IPS DF 6.9 (cell line): ENCODE results near the gene ANKRD12.
"Not testable (repeated sequence)": the region's sequence is repeated elsewhere in the genome, so short reads cannot be mapped to it uniquely, and the experiment has no call there.

ENCODE experiments used
- DNase-seq: peaks from one replicate; pipeline ENCODE4 v3.0.0-alpha.2; 2013; ENCODE audit warnings: low read depth, low spot score
- H3K27ac ChIP-seq: one replicate; pipeline ENCODE4 v1.5.1; 2013; ENCODE audit warnings: low read length, control low read depth
- H3K27me3 ChIP-seq: 2 replicates; pipeline ENCODE4 v1.6.1; 2013; ENCODE audit warnings: mild to moderate bottlenecking, low read length; ENCODE audit not compliant: control insufficient read depth, insufficient read depth
- H3K36me3 ChIP-seq: 2 replicates; pipeline ENCODE4 v1.6.1; 2013; ENCODE audit warnings: low read length; ENCODE audit not compliant: control insufficient read depth, insufficient read depth
- H3K4me1 ChIP-seq: 2 replicates; pipeline ENCODE4 v1.6.1; 2013; ENCODE audit warnings: low read length; ENCODE audit not compliant: control insufficient read depth, insufficient read depth
- H3K4me3 ChIP-seq: 2 replicates; pipeline ENCODE4 v1.5.1; 2013; ENCODE audit warnings: mild to moderate bottlenecking, low read length
- H3K9me3 ChIP-seq: 2 replicates; pipeline ENCODE4 v1.6.1; 2013; ENCODE audit warnings: low read length, inconsistent platforms; ENCODE audit not compliant: control insufficient read depth, insufficient read depth
- WGBS: extraction: QIAGEN DNeasy Blood & Tissue Kit; methylation state at CpG from one replicate; pipeline ENCODE4 v1.1.7; 2013; ENCODE audit warnings: mixed read lengths, missing lambda C conversion rate; ENCODE audit not compliant: insufficient read length, insufficient coverage; 5-methylcytosine and 5-hydroxymethylcytosine counted together

Gene ANKRD12

GRCh38 chr18:9140381-9140780, 3.8 kb downstream of the ANKRD12 start:
- WGBS, result no CpG with 5 or more reads among the region's 2 CpGs
- Histone ChIP-seq H3K27me3 (no peaks in the 10 kb centered on the region), H3K4me3 (no peak overlapping the region), H3K9me3 (no peaks in the 10 kb centered on the region), H3K27ac (no peak overlapping the region), H3K36me3 (no peaks in the 10 kb centered on the region), H3K4me1 (no peaks in the 10 kb centered on the region)
- no peak for DNase-seq

- Histone ChIP-seq H3K36me3 (no peaks in the 10 kb centered on the region), H3K27ac (no peak overlapping the region), H3K4me3 (no peak overlapping the region), H3K27me3 (no peaks in the 10 kb centered on the region), H3K9me3 (no peaks in the 10 kb centered on the region), H3K4me1 (no peaks in the 10 kb centered on the region)
- DNase-seq, result no peak
- no CpG with 5 or more reads among the region's 2 CpGs for whole genome bisulfite sequencing
These were observed 4.4 kb downstream of the ANKRD12 start for GRCh38 chr18:9140984-9141383.

GRCh38 chr18:9146224-9146623, 9.6 kb downstream of the ANKRD12 start:
- H3K27ac ChIP-seq, result no peak overlapping the region
- H3K4me1 ChIP-seq, result no peaks in the 10 kb centered on the region
- no peaks in the 10 kb centered on the region for H3K9me3 ChIP-seq
- H3K4me3 ChIP-seq, result no peak overlapping the region
- no CpG with 5 or more reads among the region's 1 CpG for WGBS
- no peaks in the 10 kb centered on the region for H3K27me3 ChIP-seq
- no peaks in the 10 kb centered on the region for H3K36me3 ChIP-seq
- no peak for DNase-seq

- no peaks in the 10 kb centered on the region for H3K9me3 ChIP-seq
- DNase-seq, result no peak
- H3K4me3 ChIP-seq, result no peak overlapping the region
- no peaks in the 10 kb centered on the region for H3K27me3 ChIP-seq
- no peak overlapping the region for H3K27ac ChIP-seq
- H3K4me1 ChIP-seq, result no peaks in the 10 kb centered on the region
- WGBS, result no CpG with 5 or more reads among the region's 1 CpG
- no peaks in the 10 kb centered on the region for H3K36me3 ChIP-seq
These were observed 11.0 kb downstream of the ANKRD12 start for GRCh38 chr18:9147440-9148202.

DNA sequence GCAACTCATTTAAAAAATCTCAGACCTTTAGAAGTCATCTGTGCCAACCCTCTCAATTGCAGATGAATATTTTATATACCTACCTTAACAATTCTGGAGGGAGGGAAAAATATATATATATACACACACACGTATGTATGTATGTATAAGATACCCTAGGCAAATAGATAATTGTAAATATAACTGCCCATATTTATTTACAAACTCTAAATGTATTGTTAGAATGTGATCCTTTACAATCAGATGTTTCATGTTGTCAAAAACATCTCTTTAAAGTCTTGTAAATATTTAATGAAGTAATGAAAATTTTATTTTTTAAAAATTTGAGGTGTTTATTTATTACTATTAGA, 11.6 kb downstream of the ANKRD12 start:
- Histone ChIP-seq H3K36me3 (no peaks in the 10 kb centered on the region), H3K4me1 (no peaks in the 10 kb centered on the region), H3K27me3 (no peaks in the 10 kb centered on the region), H3K27ac (no peak overlapping the region), H3K4me3 (no peak overlapping the region), H3K9me3 (no peaks in the 10 kb centered on the region)
- WGBS, result no CpG with 5 or more reads among the region's 1 CpG
- no peak for DNase-seq

GRCh38 chr18:9150121-9150520, 13.5 kb downstream of the ANKRD12 start:
- WGBS, result no CpG with 5 or more reads among the region's 5 CpGs
- H3K36me3 ChIP-seq, result no peaks in the 10 kb centered on the region
- H3K27ac ChIP-seq, result no peak overlapping the region
- H3K27me3 ChIP-seq, result no peaks in the 10 kb centered on the region
- H3K9me3 ChIP-seq, result no peaks in the 10 kb centered on the region
- H3K4me3 ChIP-seq, result no peak overlapping the region
- DNase-seq, result no peak
- no peaks in the 10 kb centered on the region for H3K4me1 ChIP-seq

DNA sequence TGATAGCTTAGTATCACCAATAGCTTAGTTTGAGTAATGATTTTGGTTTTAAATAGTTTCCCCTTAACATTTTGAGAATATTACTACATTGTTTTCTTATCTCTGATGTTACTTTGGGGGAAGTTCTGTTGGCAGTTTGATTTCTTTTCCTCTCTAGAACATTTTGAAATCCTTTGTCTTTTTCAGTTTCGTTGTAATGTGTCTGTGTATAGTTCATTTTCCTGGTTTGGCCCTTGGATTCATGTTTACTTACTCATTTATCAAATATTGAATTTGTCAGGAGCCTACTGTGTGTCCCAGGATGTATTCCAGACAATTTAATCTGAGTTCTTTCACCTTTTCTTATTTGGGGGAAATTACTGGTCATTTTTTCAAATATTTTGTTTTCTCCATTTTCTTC, 16.7 kb downstream of the ANKRD12 start:
- H3K9me3 ChIP-seq, result no peaks in the 10 kb centered on the region

GRCh38 chr18:9156604-9157249, 20.1 kb downstream of the ANKRD12 start:
- Histone ChIP-seq H3K36me3 (no peaks in the 10 kb centered on the region), H3K9me3 (no peaks in the 10 kb centered on the region), H3K27me3 (no peaks in the 10 kb centered on the region), H3K27ac (no peak overlapping the region), H3K4me3 (no peak overlapping the region), H3K4me1 (no peaks in the 10 kb centered on the region)
- no peak for DNase-seq
- no CpG with 5 or more reads among the region's 4 CpGs for WGBS

More for the DNA sequence above, 16.7 kb downstream of the ANKRD12 start:
- H3K4me3 ChIP-seq, result no peak overlapping the region
- H3K27ac ChIP-seq, result no peak overlapping the region
- H3K36me3 ChIP-seq, result no peaks in the 10 kb centered on the region
- DNase-seq, result no peak
- H3K4me1 ChIP-seq, result no peaks in the 10 kb centered on the region
- WGBS, result no CpG with 5 or more reads among the region's 1 CpG
- H3K27me3 ChIP-seq, result no peaks in the 10 kb centered on the region

DNA sequence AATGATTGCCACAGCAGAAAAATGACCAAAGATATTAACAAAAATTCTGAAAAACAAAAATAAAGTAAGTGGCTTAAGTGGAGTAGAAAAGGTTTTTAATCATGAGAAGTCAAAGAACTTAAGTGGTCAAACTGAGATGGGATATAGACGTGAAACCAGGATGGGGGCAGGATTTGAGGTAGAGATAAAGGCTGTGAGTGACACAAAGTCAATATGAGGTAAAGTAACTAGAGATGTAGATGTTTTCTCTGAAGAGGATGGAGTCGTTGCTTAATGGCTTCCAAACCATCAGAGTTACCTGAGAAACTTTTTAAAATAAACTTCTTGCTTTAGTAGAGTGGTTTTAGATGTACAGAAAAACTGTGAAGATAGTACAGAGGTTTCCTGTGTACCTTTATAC, 21.2 kb downstream of the ANKRD12 start:
- no peaks in the 10 kb centered on the region for H3K36me3 ChIP-seq
- WGBS, result no CpG with 5 or more reads among the region's 2 CpGs
- DNase-seq, result no peak
- H3K27ac ChIP-seq, result no peak overlapping the region
- H3K4me1 ChIP-seq, result no peaks in the 10 kb centered on the region
- H3K4me3 ChIP-seq, result no peak overlapping the region
- H3K9me3 ChIP-seq, result no peaks in the 10 kb centered on the region
- no peaks in the 10 kb centered on the region for H3K27me3 ChIP-seq

DNA sequence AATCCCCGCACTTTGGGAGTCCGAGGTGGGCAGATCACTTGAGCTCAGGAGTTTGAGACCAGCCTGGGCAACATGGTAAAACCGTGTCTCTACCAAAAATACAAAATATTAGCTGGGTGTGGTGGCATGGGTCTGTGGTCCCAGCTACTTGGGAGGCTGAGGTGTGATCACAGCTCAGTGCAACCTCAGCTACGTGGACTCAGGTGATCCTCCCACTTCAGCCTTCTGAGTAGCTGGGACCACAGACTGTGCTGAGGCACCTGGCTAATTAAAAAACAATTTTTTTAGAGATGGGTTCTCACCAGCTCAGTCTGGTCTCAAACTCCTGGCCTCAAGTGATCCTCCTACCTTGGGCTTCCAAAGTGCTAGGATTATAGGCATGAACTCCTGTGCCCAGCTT, 23.4 kb downstream of the ANKRD12 start:
- H3K27me3 ChIP-seq, result no peaks in the 10 kb centered on the region
- DNase-seq, result no peak
- no CpG with 5 or more reads among the region's 4 CpGs for WGBS
- H3K36me3 ChIP-seq, result no peaks in the 10 kb centered on the region
- H3K9me3 ChIP-seq, result no peaks in the 10 kb centered on the region
- H3K4me1 ChIP-seq, result no peaks in the 10 kb centered on the region
- no peak overlapping the region for H3K4me3 ChIP-seq
- no peak overlapping the region for H3K27ac ChIP-seq

- H3K9me3 ChIP-seq, H3K4me3 ChIP-seq, DNase-seq, H3K36me3 ChIP-seq, H3K27me3 ChIP-seq, H3K4me1 ChIP-seq, H3K27ac ChIP-seq: not testable (repeated sequence)
- WGBS, result no CpG with 5 or more reads among the region's 4 CpGs
These were observed 26.1 kb downstream of the ANKRD12 start for GRCh38 chr18:9162663-9163062.
